Measurements from ENCODE around the gene SPX.

SPX gene

GRCh38 chr12:21526053-21526452, at the start of gene SPX:
Gene SPX (plus strand): TSS chr12:21526296. CDS start chr12:21526473, 177 bp downstream.
- DNase-seq (ENCODE audit: low read depth), result no peak

GRCh38 chr12:21476949-21477348, 49.1 kb upstream of the SPX start:
- DNase-seq (ENCODE audit: low read depth), result no peak

- no peak for DNase-seq (ENCODE audit: low read depth)
Observed at GRCh38 chr12:21478756-21479455, 47.2 kb upstream of the SPX start.

- no peak for DNase-seq (ENCODE audit: low read depth)
Observed at GRCh38 chr12:21483531-21483930, 42.6 kb upstream of the SPX start.

GRCh38 chr12:21485998-21486397, 40.1 kb upstream of the SPX start:
- no peak for DNase-seq (ENCODE audit: low read depth)

- no peak for DNase-seq (ENCODE audit: low read depth)
Observed at GRCh38 chr12:21499765-21500164, 26.3 kb upstream of the SPX start.

- DNase-seq (ENCODE audit: low read depth), result no peak
Observed at GRCh38 chr12:21500786-21501257, 25.3 kb upstream of the SPX start.

GRCh38 chr12:21501258-21502163, 24.6 kb upstream of the SPX start, which contains the start of the genes GOLT1B and RECQL:
Gene GOLT1B (plus strand): TSS chr12:21501789. CDS start chr12:21501924, 135 bp downstream.
Gene RECQL (minus strand): TSS chr12:21501635. CDS start chr12:21499570, 2,065 bp downstream.
- peak; percentile 86 for DNase-seq (ENCODE audit: low read depth)

GRCh38 chr12:21502164-21502496, 24.0 kb upstream of the SPX start:
- DNase-seq (ENCODE audit: low read depth), result no peak

GRCh38 chr12:21502872-21503271, 23.2 kb upstream of the SPX start:
- DNase-seq (ENCODE audit: low read depth), result no peak

- DNase-seq (ENCODE audit: low read depth), result no peak
Observed at GRCh38 chr12:21505888-21506287, 20.2 kb upstream of the SPX start.

- DNase-seq (ENCODE audit: low read depth), result no peak
Observed at GRCh38 chr12:21507849-21508248, 18.2 kb upstream of the SPX start.

- no peak for DNase-seq (ENCODE audit: low read depth)
Observed at GRCh38 chr12:21509768-21510167, 16.3 kb upstream of the SPX start.

GRCh38 chr12:21516281-21516680, 9.8 kb upstream of the SPX start:
- DNase-seq (ENCODE audit: low read depth), result no peak

GRCh38 chr12:21518451-21518850, 7.6 kb upstream of the SPX start:
- no peak for DNase-seq (ENCODE audit: low read depth)

GRCh38 chr12:21521541-21521940, 4.6 kb upstream of the SPX start:
- no peak for DNase-seq (ENCODE audit: low read depth)

- DNase-seq (ENCODE audit: low read depth), result no peak
Observed at GRCh38 chr12:21523148-21523547, 2.9 kb upstream of the SPX start.

- no peak for DNase-seq (ENCODE audit: low read depth)
Observed at GRCh38 chr12:21526721-21527345, 737 bp downstream of the SPX start.

- DNase-seq (ENCODE audit: low read depth), result peak; percentile 23
Observed at GRCh38 chr12:21527451-21528180, 1.5 kb downstream of the SPX start.

- no peak for DNase-seq (ENCODE audit: low read depth)
Observed at GRCh38 chr12:21528953-21529352, 2.9 kb downstream of the SPX start.

GRCh38 chr12:21529456-21529855, 3.4 kb downstream of the SPX start:
- no peak for DNase-seq (ENCODE audit: low read depth)
